Measurements from ENCODE around the gene PNMA6F. TPM values are rescaled to one million over a fixed set of nuclear protein-coding genes. Genes with fewer than 3 reads are reported as not detected.

The PNMA6F gene
- total and polyA plus RNA-seq, 2 of the 8 experiments (the other 6 are each of a cell fraction or from before 2014, with no cell fraction given) = 0.12 to 0.22 TPM

- Histone ChIP-seq H2BK5ac (ENCODE audit: low read depth, low read length) (no peak overlapping the region), H2BK20ac (ENCODE audit: low read length) (no peak overlapping the region), H4K5ac (ENCODE audit: insufficient read length, low read depth, low read length) (no peak overlapping the region), H3K36me3 (ENCODE audit: control insufficient read depth in 2 of 4, insufficient read depth in 4 of 4, low read length in 3 of 4) (no peaks in the 10 kb centered on the region), H3K79me2 (ENCODE audit: control insufficient read depth in 1 of 2, insufficient read depth in 2 of 2, low read length in 2 of 2) (no peaks in the 10 kb centered on the region), H3K56ac (replicated peaks; ENCODE audit: insufficient read length, low read depth, low read length) (no peak overlapping the region), H2BK12ac (ENCODE audit: low read depth, low read length) (no peak overlapping the region), H2BK15ac (ENCODE audit: low read length) (no peak overlapping the region), H3K9me3 (ENCODE audit: insufficient read depth in 2 of 2, low read depth in 1 of 2, low read length in 1 of 2) (no peaks in the 10 kb centered on the region), H3K27me3 (replicated peaks in 1 of 4; ENCODE audit: control insufficient read depth in 3 of 4, extremely low read depth in 1 of 4, insufficient read depth in 3 of 4, low read length in 3 of 4) (no peaks in the 10 kb centered on the region), H3K9ac (replicated peaks in 1 of 4; ENCODE audit: extremely low read depth in 1 of 4, low read depth in 3 of 4, low read length in 3 of 4) (no peak overlapping the region), H3K23me2 (ENCODE audit: low read depth, low read length) (no peaks in the 10 kb centered on the region), H3K79me1 (ENCODE audit: low read depth, low read length) (no peaks in the 10 kb centered on the region), H4K20me1 (replicated peaks in 1 of 2; ENCODE audit: control insufficient read depth in 1 of 2, insufficient read depth in 2 of 2, low read length in 2 of 2) (no peaks in the 10 kb centered on the region), H4K91ac (replicated peaks; ENCODE audit: insufficient read length, low read length) (no peak overlapping the region), H3K4me2 (ENCODE audit: insufficient read depth in 1 of 2, low read depth in 2 of 2, low read length in 2 of 2) (no peak overlapping the region), H2BK120ac (replicated peaks; ENCODE audit: low read depth, low read length) (no peak overlapping the region), H3K4me1 (replicated peaks in 1 of 4; ENCODE audit: control insufficient read depth in 3 of 4, insufficient read depth in 4 of 4, low read length in 3 of 4) (no peaks in the 10 kb centered on the region; a peak in 1 of 7 replicates), H3K27ac (ENCODE audit: low read depth, low read length) (no peak overlapping the region), H2AFZ (ENCODE audit: low read length) (no peak overlapping the region), H3K4me3 (ENCODE audit: extremely low read depth in 1 of 4, insufficient read depth in 2 of 4, low read depth in 3 of 4, low read length in 4 of 4) (no peak overlapping the region), H3K18ac (ENCODE audit: extremely low read depth, low read length) (no peak overlapping the region), H4K8ac (ENCODE audit: extremely low read depth, insufficient read depth, low read length) (no peak overlapping the region), H2AK5ac (ENCODE audit: low read depth, low read length) (no peak overlapping the region), H3K4ac (replicated peaks; ENCODE audit: insufficient read length, low read depth, low read length) (no peak overlapping the region), H3K23ac (ENCODE audit: insufficient read length) (no peak overlapping the region), H3K14ac (ENCODE audit: insufficient read length) (no peak overlapping the region)
- no peak for DNase-seq (ENCODE audit: low read depth in 1 of 2, low spot score in 2 of 2)
- no peak for FAIRE-seq
- no peak for TF ChIP-seq TAF7 (optimal IDR thresholded peaks at IDR 0.05; ENCODE audit: borderline replicate concordance, low read depth, low read length)
- TF ChIP-seq SAP30 (IDR thresholded peaks at IDR 0.05; ENCODE audit: insufficient read depth, insufficient replicate concordance, low read length) = no peak
- no peak for TF ChIP-seq GABPA (IDR thresholded peaks at IDR 0.05; ENCODE audit: borderline replicate concordance, insufficient read depth, low read length)
- TF ChIP-seq POLR2A (IDR thresholded peaks at IDR 0.05; ENCODE audit: control extremely low read depth in 1 of 2, low read depth in 2 of 2, low read length in 2 of 2) = no peak
- CTCF ChIA-PET (ENCODE audit: partially characterized antibody) = no interaction called here
- 94% methylated on average over 3 of the region's 3 CpGs; no CpG with 5 or more reads in 1 of the 2 experiments for WGBS, 2 experiments (ENCODE audit: extremely low coverage in 1 of 2, insufficient coverage in 1 of 2, insufficient read length in 1 of 2, insufficient replicate concordance in 2 of 2, low coverage in 1 of 2, low lambda C conversion rate in 2 of 2, missing lambda C conversion rate in 1 of 2)
- POLR2A ChIA-PET (ENCODE audit: partially characterized antibody) = no interaction called here
Observed at GRCh38 chrX:153301746-153302145, 19.8 kb downstream of the PNMA6F start.

Data from H1 (cell line).